Progenitor cell of endocrine pancreas (in vitro differentiated cells): ENCODE results near the gene COLEC12. TPM values are rescaled to one million over a fixed set of nuclear protein-coding genes. Genes with fewer than 3 reads are reported as not detected.
"Not testable (repeated sequence)": the region's sequence is repeated elsewhere in the genome, so short reads cannot be mapped to it uniquely, and the experiment has no call there.

Experiments
- DNase-seq: peaks from one replicate; pipeline ENCODE4 v3.0.0; 2021; ENCODE audit warnings: low spot score; ENCODE audit not compliant: unreplicated experiment
- H3K27ac Mint-ChIP-seq: 2 replicates; pipeline ENCODE4 v1.8.0; 2021; ENCODE audit warnings: mild to moderate bottlenecking, moderate library complexity, mixed read lengths
- H3K27me3 Mint-ChIP-seq: 2 replicates; pipeline ENCODE4 v1.8.0; 2021; ENCODE audit warnings: mixed read lengths
- H3K36me3 Mint-ChIP-seq: 2 replicates; pipeline ENCODE4 v1.8.0; 2022; ENCODE audit warnings: mixed read lengths; ENCODE audit not compliant: insufficient read depth
- H3K4me1 Mint-ChIP-seq: 2 replicates; pipeline ENCODE4 v1.8.0; 2021; ENCODE audit warnings: low read depth, mixed read lengths
- H3K4me3 Mint-ChIP-seq: 2 replicates; pipeline ENCODE4 v1.8.0; 2021; ENCODE audit warnings: low read depth, mild to moderate bottlenecking, moderate library complexity, mixed read lengths
- H3K9me3 Mint-ChIP-seq: 2 replicates; pipeline ENCODE4 v1.8.0; 2021; ENCODE audit warnings: low read depth, mixed read lengths
- CTCF ChIP-seq: fragments of 200-600 bp; sonication (generic); IDR thresholded peaks from one replicate; pipeline ENCODE4 v1.5.0; 2021; ENCODE audit warnings: antibody characterized with exemption, mild to moderate bottlenecking; ENCODE audit not compliant: unreplicated experiment
- total RNA-seq: library from RNA; stranded (reverse); gene quantifications from 2 replicates; pipeline ENCODE4 v1.2.1, GENCODE V29; 2021

Gene COLEC12
- total RNA-seq, 1 donor from 2014 or later: 0.55 TPM

GRCh38 chr18:407626-408224, 92.8 kb downstream of the COLEC12 start:
- no peaks in the 10 kb centered on the region for H3K4me1 Mint-ChIP-seq
- DNase-seq: no peak
- H3K36me3 Mint-ChIP-seq: no peaks in the 10 kb centered on the region
- no peak overlapping the region for H3K4me3 Mint-ChIP-seq
- H3K27me3 Mint-ChIP-seq: no peaks in the 10 kb centered on the region
- no peak overlapping the region for H3K27ac Mint-ChIP-seq
- no peak for TF ChIP-seq CTCF
- H3K9me3 Mint-ChIP-seq: peaks cover 10% of the 10 kb centered on the region

- TF ChIP-seq CTCF: no peak
- H3K27ac Mint-ChIP-seq: no peak overlapping the region
- no peaks in the 10 kb centered on the region for H3K36me3 Mint-ChIP-seq
- H3K9me3 Mint-ChIP-seq: peaks cover 10% of the 10 kb centered on the region
- H3K4me1 Mint-ChIP-seq: no peaks in the 10 kb centered on the region
- no peak overlapping the region for H3K4me3 Mint-ChIP-seq
- no peak for DNase-seq
- no peaks in the 10 kb centered on the region for H3K27me3 Mint-ChIP-seq
These were observed 93.3 kb downstream of the COLEC12 start for GRCh38 chr18:407191-407590.

- Mint-ChIP-seq H3K27ac (no peak overlapping the region), H3K9me3 (peaks cover 6% of the 10 kb centered on the region), H3K4me1 (no peaks in the 10 kb centered on the region), H3K4me3 (no peak overlapping the region), H3K36me3 (no peaks in the 10 kb centered on the region), H3K27me3 (no peaks in the 10 kb centered on the region)
- no peak for TF ChIP-seq CTCF
- no peak for DNase-seq
These were observed 93.8 kb downstream of the COLEC12 start for GRCh38 chr18:406677-407076.

- not testable (repeated sequence) for H3K4me3 Mint-ChIP-seq, H3K27ac Mint-ChIP-seq, H3K27me3 Mint-ChIP-seq, H3K4me1 Mint-ChIP-seq, H3K36me3 Mint-ChIP-seq, DNase-seq, H3K9me3 Mint-ChIP-seq
These were observed 95.5 kb downstream of the COLEC12 start for GRCh38 chr18:405006-405405.

- H3K27ac Mint-ChIP-seq: no peak overlapping the region
- H3K4me3 Mint-ChIP-seq: no peak overlapping the region
- peaks cover 2% of the 10 kb centered on the region for H3K4me1 Mint-ChIP-seq
- DNase-seq: no peak
- peaks cover 6% of the 10 kb centered on the region for H3K9me3 Mint-ChIP-seq
- no peaks in the 10 kb centered on the region for H3K36me3 Mint-ChIP-seq
- no peaks in the 10 kb centered on the region for H3K27me3 Mint-ChIP-seq
- TF ChIP-seq CTCF: no peak
These were observed 96.4 kb downstream of the COLEC12 start for GRCh38 chr18:404061-404636.

GRCh38 chr18:402129-402528, 98.4 kb downstream of the COLEC12 start:
- peaks cover 6% of the 10 kb centered on the region for H3K9me3 Mint-ChIP-seq
- no peak for TF ChIP-seq CTCF
- H3K36me3 Mint-ChIP-seq: no peaks in the 10 kb centered on the region
- DNase-seq: no peak
- H3K4me3 Mint-ChIP-seq: no peak overlapping the region
- H3K27me3 Mint-ChIP-seq: no peaks in the 10 kb centered on the region
- H3K27ac Mint-ChIP-seq: no peak overlapping the region
- peaks cover 2% of the 10 kb centered on the region for H3K4me1 Mint-ChIP-seq
